CD8-positive, alpha-beta memory T cell (primary cell): Measurements from ENCODE around the gene KRTAP4-8. TPM values are rescaled to one million over a fixed set of nuclear protein-coding genes. Genes with fewer than 3 reads are reported as not detected.
"Not testable (repeated sequence)": the region's sequence is repeated elsewhere in the genome, so short reads cannot be mapped to it uniquely, and the experiment has no call there.

Experiments used
- CTCF ChIA-PET: fragments of 350-600 bp; sonication (Branson Sonifier 250); formaldehyde crosslinking; loops from one replicate; lab custom pipeline; 2021; ENCODE audit warnings: antibody characterized with exemption; lab: Charles Lee
- POLR2A ChIA-PET: fragments of 350-600 bp; sonication (Branson Sonifier 250); formaldehyde crosslinking; loops from one replicate; lab custom pipeline; 2021; ENCODE audit warnings: antibody characterized with exemption; lab: Charles Lee
- DNase-seq, 5 donors: peaks; one replicate each; pipeline versions ENCODE4 v3.0.0 to v3.0.0-alpha.2; 2020 to 2022; ENCODE audit warnings: mixed read lengths in 1 of 5
- H3K27ac ChIP-seq: one replicate; pipeline ENCODE4 v1.7.0; 2013; ENCODE audit warnings: low read depth, mild to moderate bottlenecking, low read length, moderate library complexity
- H3K27me3 ChIP-seq: 2 replicates; pipeline ENCODE4 v1.7.0; 2013; ENCODE audit warnings: low read length, mild to moderate bottlenecking; ENCODE audit not compliant: insufficient read depth, poor library complexity, severe bottlenecking
- H3K36me3 ChIP-seq: 2 replicates; pipeline ENCODE4 v1.7.0; 2013; ENCODE audit warnings: mild to moderate bottlenecking, low read length, moderate library complexity; ENCODE audit not compliant: insufficient read depth
- H3K4me1 ChIP-seq: 2 replicates; pipeline ENCODE4 v1.7.0; 2013; ENCODE audit warnings: mild to moderate bottlenecking, low read length, moderate library complexity; ENCODE audit not compliant: insufficient read depth
- H3K4me3 ChIP-seq: 2 replicates; pipeline ENCODE4 v1.7.0; 2013; ENCODE audit warnings: mild to moderate bottlenecking, low read length
- H3K9me3 ChIP-seq: 2 replicates; pipeline ENCODE4 v1.7.0; 2013; ENCODE audit warnings: mild to moderate bottlenecking, low read length
- H3K27ac Mint-ChIP-seq, 8 donors: one replicate each; pipeline ENCODE4 v1.8.0; 2020 to 2021; ENCODE audit warnings: mixed read lengths in 8 of 8, mild to moderate bottlenecking in 6 of 8, inconsistent platforms in 3 of 8, moderate library complexity in 3 of 8
- H3K27me3 Mint-ChIP-seq, 2 donors: one replicate each; pipeline ENCODE4 v1.8.0; 2020 to 2021; ENCODE audit warnings: mixed read lengths in 2 of 2, mild to moderate bottlenecking in 1 of 2, moderate library complexity in 1 of 2
- H3K36me3 Mint-ChIP-seq, 3 donors: one replicate each; pipeline ENCODE4 v1.8.0; 2020 to 2021; ENCODE audit warnings: mixed read lengths in 3 of 3, inconsistent platforms in 1 of 3, mild to moderate bottlenecking in 1 of 3
- H3K4me1 Mint-ChIP-seq, 3 donors: one replicate each; pipeline ENCODE4 v1.8.0; 2020 to 2021; ENCODE audit warnings: mixed read lengths in 3 of 3, inconsistent platforms in 1 of 3, mild to moderate bottlenecking in 1 of 3
- H3K4me3 Mint-ChIP-seq, 7 donors: one replicate each; pipeline ENCODE4 v1.8.0; 2020 to 2021; ENCODE audit warnings: mixed read lengths in 7 of 7, mild to moderate bottlenecking in 6 of 7, moderate library complexity in 4 of 7, inconsistent platforms in 2 of 7
- H3K9me3 Mint-ChIP-seq, 5 donors: one replicate each; pipeline ENCODE4 v1.8.0; 2020 to 2022; ENCODE audit warnings: mixed read lengths in 5 of 5, mild to moderate bottlenecking in 3 of 5, moderate library complexity in 2 of 5, inconsistent platforms in 1 of 5
- polyA plus RNA-seq: library from polyadenylated mRNA; unstranded; fragments of 300-500 nt; fragmentation: Illumina TruSeq; gene quantifications from one replicate; pipeline ENCODE4 v1.2.3, GENCODE V29; 2021
- total RNA-seq, 2 experiments: library from RNA; stranded (reverse); gene quantifications; one replicate each; pipeline ENCODE4 v1.2.3, GENCODE V29; 2021

The KRTAP4-8 gene
- total and polyA plus RNA-seq, 3 experiments from 2014 or later, result not detected

- ChIA-PET POLR2A (no interaction called here), CTCF (no interaction called here)
- Histone ChIP-seq H3K4me1 (no peaks in the 10 kb centered on the region), H3K27me3 (no peaks in the 10 kb centered on the region), H3K36me3 (no peaks in the 10 kb centered on the region), H3K4me3 (no peak overlapping the region), H3K27ac (no peak overlapping the region), H3K9me3 (no peaks in the 10 kb centered on the region)
- peaks cover 5 to 13% of the 10 kb centered on the region in 2 donors for H3K27me3 Mint-ChIP-seq
- no peak for DNase-seq
- peaks cover 0 to 2% (median 0%) of the 10 kb centered on the region in 3 donors for H3K4me1 Mint-ChIP-seq
- H3K36me3 Mint-ChIP-seq, result no peaks in the 10 kb centered on the region
- H3K9me3 Mint-ChIP-seq, result no peaks in the 10 kb centered on the region
- H3K4me3 Mint-ChIP-seq, result no peak overlapping the region
- no peak overlapping the region for H3K27ac Mint-ChIP-seq
Measured at GRCh38 chr17:41067281-41067680, 30.7 kb downstream of the KRTAP4-8 start.

- H3K4me1 ChIP-seq, result no peaks in the 10 kb centered on the region
Measured at GRCh38 chr17:41065829-41066624, 31.9 kb downstream of the KRTAP4-8 start, which contains the start of gene KRTAP2-4. Gene KRTAP2-4 (minus strand): TSS chr17:41065879. CDS start chr17:41065845, 34 bp downstream.

GRCh38 chr17:41065016-41065689 lies 32.8 kb downstream of the KRTAP4-8 start:
- H3K36me3 ChIP-seq, H3K4me3 ChIP-seq, CTCF ChIA-PET, H3K27ac ChIP-seq, H3K27me3 ChIP-seq, H3K36me3 Mint-ChIP-seq, H3K4me1 ChIP-seq, DNase-seq, H3K9me3 ChIP-seq, H3K4me1 Mint-ChIP-seq, H3K27ac Mint-ChIP-seq, H3K4me3 Mint-ChIP-seq, H3K9me3 Mint-ChIP-seq: not testable (repeated sequence)
- POLR2A ChIA-PET, result interaction anchor here (0.6 kb wide), 1 partner anchor 13 kb away, joined by 6 read pairs; no protein-coding TSS in a partner anchor
- peaks cover 20 to 28% of the 10 kb centered on the region in 2 donors for H3K27me3 Mint-ChIP-seq

More at GRCh38 chr17:41065829-41066624, 31.9 kb downstream of the KRTAP4-8 start, which contains the start of gene KRTAP2-4:
- H3K4me3 ChIP-seq, result no peak within 1 kb of the TSS
- no peaks in the 10 kb centered on the region for H3K9me3 ChIP-seq
- H3K4me3 Mint-ChIP-seq, result no peak within 1 kb of the TSS
- peaks cover 0 to 2% (median 0%) of the 10 kb centered on the region in 3 donors for H3K4me1 Mint-ChIP-seq
- no peaks in the 10 kb centered on the region for H3K36me3 Mint-ChIP-seq
- H3K27ac ChIP-seq, result no peak within 1 kb of the TSS
- H3K27me3 ChIP-seq, result no peaks in the 10 kb centered on the region
- no peaks in the 10 kb centered on the region for H3K36me3 ChIP-seq
- ChIA-PET POLR2A (no interaction called here), CTCF (no interaction called here)
- no peaks in the 10 kb centered on the region for H3K9me3 Mint-ChIP-seq
- H3K27ac Mint-ChIP-seq, result no peak within 1 kb of the TSS
- peaks cover 13 to 20% of the 10 kb centered on the region in 2 donors for H3K27me3 Mint-ChIP-seq
- no peak for DNase-seq

GRCh38 chr17:41064301-41064700 lies 33.6 kb downstream of the KRTAP4-8 start:
- Histone ChIP-seq H3K27me3 (no peaks in the 10 kb centered on the region), H3K4me1 (no peaks in the 10 kb centered on the region), H3K4me3 (no peak overlapping the region), H3K36me3 (no peaks in the 10 kb centered on the region), H3K27ac (no peak overlapping the region), H3K9me3 (no peaks in the 10 kb centered on the region)
- no peak overlapping the region for H3K27ac Mint-ChIP-seq
- no peaks in the 10 kb centered on the region for H3K36me3 Mint-ChIP-seq
- H3K4me1 Mint-ChIP-seq, result peaks cover 0 to 2% (median 0%) of the 10 kb centered on the region in 3 donors
- no peak overlapping the region for H3K4me3 Mint-ChIP-seq
- CTCF ChIA-PET, result no interaction called here
- H3K27me3 Mint-ChIP-seq, result peaks cover 22 to 34% of the 10 kb centered on the region in 2 donors
- DNase-seq, result no peak
- no peaks in the 10 kb centered on the region for H3K9me3 Mint-ChIP-seq
- POLR2A ChIA-PET, result no interaction called here

- H3K27me3 Mint-ChIP-seq, result peaks cover 25 to 42% of the 10 kb centered on the region in 2 donors
- Histone ChIP-seq H3K27ac (no peak overlapping the region), H3K36me3 (no peaks in the 10 kb centered on the region), H3K9me3 (no peaks in the 10 kb centered on the region), H3K4me1 (no peaks in the 10 kb centered on the region), H3K27me3 (no peaks in the 10 kb centered on the region), H3K4me3 (no peak overlapping the region)
- H3K4me3 Mint-ChIP-seq, result no peak overlapping the region
- H3K4me1 Mint-ChIP-seq, result no peaks in the 10 kb centered on the region
- H3K36me3 Mint-ChIP-seq, result no peaks in the 10 kb centered on the region
- DNase-seq, result no peak
- ChIA-PET CTCF (no interaction called here), POLR2A (no interaction called here)
- no peaks in the 10 kb centered on the region for H3K9me3 Mint-ChIP-seq
- no peak overlapping the region for H3K27ac Mint-ChIP-seq
Measured at GRCh38 chr17:41063449-41063848, 34.5 kb downstream of the KRTAP4-8 start.

- ChIA-PET POLR2A (no interaction called here), CTCF (no interaction called here)
- Histone ChIP-seq H3K27me3 (no peaks in the 10 kb centered on the region), H3K9me3 (no peaks in the 10 kb centered on the region), H3K27ac (no peak overlapping the region), H3K4me3 (no peak overlapping the region), H3K36me3 (no peaks in the 10 kb centered on the region), H3K4me1 (no peaks in the 10 kb centered on the region)
- no peak for DNase-seq
- Mint-ChIP-seq H3K9me3 (peaks cover 0 to 4% (median 0%) of the 10 kb centered on the region in 5 donors), H3K27me3 (peaks cover 33 to 52% of the 10 kb centered on the region in 2 donors), H3K4me3 (no peak overlapping the region), H3K4me1 (no peaks in the 10 kb centered on the region), H3K36me3 (no peaks in the 10 kb centered on the region), H3K27ac (no peak overlapping the region)
Measured at GRCh38 chr17:41061964-41062363, 36.0 kb downstream of the KRTAP4-8 start.

- Histone ChIP-seq H3K4me3 (no peak within 1 kb of the TSS), H3K36me3 (no peaks in the 10 kb centered on the region), H3K4me1 (no peaks in the 10 kb centered on the region), H3K9me3 (no peaks in the 10 kb centered on the region), H3K27me3 (no peaks in the 10 kb centered on the region), H3K27ac (no peak within 1 kb of the TSS)
- ChIA-PET POLR2A (interaction anchor here (0.6 kb wide), 1 partner anchor 88 kb away, joined by 3 read pairs; no protein-coding TSS in a partner anchor), CTCF (no interaction called here)
- Mint-ChIP-seq H3K36me3 (no peaks in the 10 kb centered on the region), H3K27me3 (peaks cover 33 to 64% of the 10 kb centered on the region in 2 donors), H3K9me3 (peaks cover 0 to 4% (median 0%) of the 10 kb centered on the region in 5 donors), H3K27ac (peak within 1 kb of the TSS in 1 of 8 donors; percentile 16), H3K4me1 (no peaks in the 10 kb centered on the region), H3K4me3 (no peak within 1 kb of the TSS)
- DNase-seq, result no peak
Measured at GRCh38 chr17:41060052-41060604, 37.8 kb downstream of the KRTAP4-8 start, which contains the start of gene KRTAP2-3. Gene KRTAP2-3 (minus strand): TSS chr17:41060114. CDS start chr17:41060050, 64 bp downstream.
